Stimulated activated CD8-positive, alpha-beta memory T cell treated with anti-CD3 and anti-CD28 coated beads, Interleukin-12 subunit alpha, Interleukin-12 subunit beta, amount 100 ng/mL, for 4 hours (primary cell): ENCODE measurements around the gene UBXN10.

Experiments
- DNase-seq: peaks from one replicate; pipeline ENCODE4 v3.0.0-alpha.2; 2020; ENCODE audit warnings: low read depth

Gene UBXN10

GRCh38 chr1:20234788-20235535 lies 49.1 kb downstream of the UBXN10 start:
- no peak for DNase-seq

DNA sequence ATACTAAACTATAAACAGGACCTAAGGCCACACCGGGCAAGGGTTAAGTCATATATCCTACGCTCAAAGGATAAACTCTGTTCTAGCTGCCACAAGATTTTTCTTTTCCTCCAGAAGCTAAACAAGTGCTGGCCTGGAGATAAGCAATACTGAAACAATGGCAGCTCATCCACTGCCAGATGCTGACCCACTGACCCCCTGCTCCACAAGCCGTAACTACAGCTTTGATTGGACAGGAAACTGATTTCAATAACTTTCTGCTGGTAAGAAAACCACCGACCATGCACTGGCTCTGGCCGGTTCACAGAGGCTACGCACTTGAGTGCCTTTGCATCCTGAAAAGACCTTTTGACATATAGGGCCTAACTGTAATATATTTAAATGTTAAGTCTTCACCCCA lies 51.8 kb downstream of the UBXN10 start:
- DNase-seq, result no peak

GRCh38 chr1:20240012-20240411 lies 54.1 kb downstream of the UBXN10 start:
- no peak for DNase-seq

GRCh38 chr1:20242890-20243479 lies 57.1 kb downstream of the UBXN10 start:
- no peak for DNase-seq
